ENCODE results near the gene TMEM184C. TPM values are rescaled to one million over a fixed set of nuclear protein-coding genes. Genes with fewer than 3 reads are reported as not detected.
A peak's percentile ranks its signal among the peaks of the same experiment; 100 is the strongest.

TMEM184C gene
- total RNA-seq, 4 donors from 2014 or later: 15.6 to 30.9 (median 20.7) TPM

- DNase-seq (no peak), ATAC-seq (no peak)
- no peaks in the 10 kb centered on the region for H3K4me1 ChIP-seq
- H3K27me3 ChIP-seq: no peaks in the 10 kb centered on the region
- no peak overlapping the region for H3K4me3 ChIP-seq
- intact Hi-C loops (cut with DNase I; ENCODE audit: low total_unique reads) (loop anchor here (2.0 kb wide), 1 partner anchor 23 kb away; the partner anchor contains the start of gene ARHGAP10), in situ Hi-C loops (cut with MboI; ENCODE audit: low sequenced_read_pairs in 4 of 4) (loop anchor here in 3 of 4 donors (5.0 kb wide), 1 partner anchor 157 kb away; no protein-coding TSS in a partner anchor)
- no peak overlapping the region for H3K27ac ChIP-seq
- no peaks in the 10 kb centered on the region for H3K36me3 ChIP-seq
- no peak for TF ChIP-seq POLR2A (IDR thresholded peaks at IDR 0.05)
- TF ChIP-seq CTCF (IDR thresholded peaks at IDR 0.05 in 4 of 5, conservative IDR thresholded peaks at IDR 0.05 in 1 of 5): no peak
- H3K9me3 ChIP-seq: no peaks in the 10 kb centered on the region
Observed at GRCh38 chr4:147709999-147710398, 92.8 kb downstream of the TMEM184C start.

- Histone ChIP-seq H3K36me3 (no peaks in the 10 kb centered on the region), H3K4me3 (no peak overlapping the region), H3K27ac (no peak overlapping the region), H3K27me3 (no peaks in the 10 kb centered on the region), H3K9me3 (no peaks in the 10 kb centered on the region), H3K4me1 (no peaks in the 10 kb centered on the region)
- no peak for TF ChIP-seq CTCF (IDR thresholded peaks at IDR 0.05 in 4 of 5, conservative IDR thresholded peaks at IDR 0.05 in 1 of 5)
- no peak for TF ChIP-seq POLR2A (IDR thresholded peaks at IDR 0.05)
- intact Hi-C loops (cut with DNase I; ENCODE audit: low total_unique reads) (no loop called here), in situ Hi-C loops (cut with MboI; ENCODE audit: low sequenced_read_pairs in 4 of 4) (loop anchor here in 2 of 4 donors (5.0 kb wide), 1 partner anchor 153 kb away; no protein-coding TSS in a partner anchor)
- peak; percentile 25 to 50 for DNase-seq
- peak in 1 of 2 donors; percentile 78 for ATAC-seq
Observed at GRCh38 chr4:147714575-147715401, 97.6 kb downstream of the TMEM184C start.

GRCh38 chr4:147717878-147718277 is 100.7 kb downstream of the TMEM184C start:
- intact Hi-C loops (cut with DNase I; ENCODE audit: low total_unique reads) (no loop called here), in situ Hi-C loops (cut with MboI; ENCODE audit: low sequenced_read_pairs in 4 of 4) (no loop called here)
- TF ChIP-seq POLR2A (IDR thresholded peaks at IDR 0.05): no peak
- no peak for TF ChIP-seq CTCF (IDR thresholded peaks at IDR 0.05 in 4 of 5, conservative IDR thresholded peaks at IDR 0.05 in 1 of 5)
- no peaks in the 10 kb centered on the region for H3K36me3 ChIP-seq
- H3K4me1 ChIP-seq: no peaks in the 10 kb centered on the region
- ATAC-seq (no peak), DNase-seq (no peak)
- no peaks in the 10 kb centered on the region for H3K9me3 ChIP-seq
- H3K27me3 ChIP-seq: no peaks in the 10 kb centered on the region
- H3K4me3 ChIP-seq: no peak overlapping the region
- H3K27ac ChIP-seq: no peak overlapping the region

Other genes with a start within 250 kb of the TMEM184C start
- gene EDNRA, start 136.3 kb upstream of the TMEM184C start, total RNA-seq: 1 to 10 TPM; 1.4 to 8.4 (median 2.6) TPM
- 1 to 10 TPM; 5.2 to 9.1 (median 5.5) TPM for gene PRMT9, start 66.8 kb downstream of the TMEM184C start, total RNA-seq
- 10 to 100 TPM; 22.1 to 34.6 (median 28.0) TPM for gene ARHGAP10, start 114.7 kb downstream of the TMEM184C start, total RNA-seq

Data from gastrocnemius medialis (tissue), 4 donors.